Skeletal muscle cell (primary cell): ENCODE results near the gene RBMS1.
A peak's percentile ranks its signal among the peaks of the same experiment; 100 is the strongest.

Experiments used
- DNase-seq: peaks from one replicate; pipeline ENCODE4 v3.0.0-alpha.2; 2010; ENCODE audit warnings: low read depth
- H3K4me3 ChIP-seq: 2 replicates; pipeline ENCODE4 v1.5.1; 2011; ENCODE audit warnings: low read depth, mild to moderate bottlenecking, control low read depth, low read length, moderate library complexity

Gene RBMS1

DNA sequence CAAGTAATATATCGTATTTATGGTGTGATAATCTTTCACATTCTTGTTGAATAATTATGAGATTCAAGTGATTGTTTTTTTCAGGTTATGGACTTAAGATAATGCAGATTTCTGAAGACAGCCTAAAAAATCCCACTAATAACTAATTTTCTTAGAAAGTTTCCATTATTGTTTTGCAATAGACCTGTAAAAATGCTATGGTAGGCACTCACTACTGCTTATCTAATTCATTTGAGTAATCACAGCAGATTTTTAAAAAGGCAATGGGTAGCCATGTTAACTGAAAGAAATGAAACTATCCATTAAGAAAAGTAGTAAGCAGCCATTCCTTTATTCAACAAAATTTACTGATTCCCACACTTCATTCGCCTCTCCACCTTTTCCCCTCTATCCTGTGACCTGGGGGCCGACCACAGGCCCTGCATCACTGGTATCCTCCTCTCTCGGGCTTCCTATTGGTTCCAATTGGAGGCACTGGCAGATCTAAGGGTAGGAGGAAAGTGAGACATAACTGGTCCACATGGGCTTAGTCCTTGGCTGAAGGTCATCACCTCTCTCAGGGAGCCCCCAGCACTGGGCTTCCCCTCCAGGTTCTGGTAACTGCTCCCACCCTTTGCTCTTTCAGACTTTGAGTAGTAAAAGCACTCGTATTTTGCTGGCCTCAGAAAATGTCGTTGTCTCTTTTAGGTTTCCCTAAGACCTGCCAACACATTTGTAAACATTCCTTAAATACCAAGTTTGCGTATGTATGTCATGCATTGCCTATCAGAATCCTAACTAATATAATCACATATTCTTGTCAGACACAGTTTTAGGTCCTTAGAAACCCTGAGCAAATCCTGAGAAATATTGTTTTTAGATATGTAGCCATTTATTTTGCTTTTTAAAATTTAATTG lies 18.5 kb downstream of the RBMS1 start:
- no peak overlapping the region for H3K4me3 ChIP-seq
- DNase-seq = no peak

DNA sequence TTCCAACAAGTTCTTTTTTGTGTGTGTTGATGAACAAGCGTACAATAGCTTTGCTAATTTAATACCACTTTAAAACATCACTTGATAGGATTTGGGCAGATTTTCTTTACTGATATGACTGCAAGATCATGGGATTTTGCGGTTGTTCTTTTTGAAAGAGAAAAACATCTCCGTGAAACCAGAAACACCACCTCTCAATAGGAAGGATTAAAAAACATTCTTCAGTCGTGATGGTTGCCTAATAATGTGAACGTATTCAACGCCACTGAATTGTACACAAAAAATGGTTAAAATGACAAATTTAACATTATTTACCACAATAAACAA lies 19.3 kb downstream of the RBMS1 start:
- DNase-seq = no peak
- no peak overlapping the region for H3K4me3 ChIP-seq

DNA sequence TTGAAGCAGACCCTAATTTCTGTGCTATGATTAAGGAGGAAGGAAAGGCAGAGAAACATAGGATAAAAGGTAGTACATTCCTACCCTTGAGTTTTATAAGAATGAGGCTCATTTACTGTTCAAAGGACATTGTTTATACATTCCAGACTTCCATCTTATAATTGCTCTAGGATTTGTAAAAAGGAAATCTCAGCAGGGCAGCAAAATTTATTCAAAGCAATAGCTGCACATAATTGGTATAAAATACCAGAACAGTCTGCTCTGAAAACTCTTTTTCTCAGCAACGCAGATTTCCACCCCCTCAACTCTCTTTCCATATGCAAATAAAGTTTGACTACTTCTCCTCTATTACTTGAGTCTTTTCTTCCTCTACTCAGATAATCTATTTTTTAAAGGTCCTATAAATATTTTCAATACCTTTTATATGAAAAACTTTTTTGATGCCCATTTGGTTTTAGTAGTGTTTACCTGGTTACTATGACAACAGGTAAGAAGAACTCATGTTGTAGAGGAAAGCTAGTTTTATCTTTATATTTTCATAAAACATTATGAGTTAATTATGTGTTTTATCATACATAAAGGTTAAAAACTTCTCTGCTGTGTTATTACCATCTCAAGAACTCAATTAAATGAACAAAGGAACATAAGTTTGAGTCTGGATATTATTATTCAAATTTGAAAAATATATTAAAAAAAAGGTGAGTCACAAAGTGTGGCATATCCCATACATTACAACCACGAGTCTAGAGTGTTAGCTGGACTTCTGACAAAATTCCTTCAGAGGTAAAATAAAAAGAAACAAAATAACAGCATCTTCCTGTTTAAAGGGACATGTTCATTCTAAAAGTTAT lies 19.9 kb downstream of the RBMS1 start:
- no peak overlapping the region for H3K4me3 ChIP-seq
- no peak for DNase-seq

DNA sequence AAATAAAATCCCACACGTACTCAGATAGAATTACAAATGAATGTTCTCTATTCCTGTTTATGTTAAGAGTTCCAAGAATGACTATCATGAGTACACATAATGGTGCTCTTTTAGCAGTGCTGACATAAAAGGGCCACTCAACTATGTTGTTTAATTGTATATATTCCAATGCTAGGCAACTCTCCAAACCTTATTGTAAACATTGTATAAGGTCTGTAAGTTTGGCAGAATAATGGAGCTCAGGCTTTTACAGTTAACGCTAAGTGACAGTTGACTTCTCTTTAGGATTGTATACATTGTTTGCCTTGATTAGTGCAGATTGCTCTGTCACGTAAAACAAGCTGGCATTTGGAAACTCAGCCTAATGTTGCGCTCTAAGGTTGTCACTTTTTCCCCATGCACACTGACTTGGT lies 20.8 kb downstream of the RBMS1 start:
- peak; percentile 56 for DNase-seq

DNA sequence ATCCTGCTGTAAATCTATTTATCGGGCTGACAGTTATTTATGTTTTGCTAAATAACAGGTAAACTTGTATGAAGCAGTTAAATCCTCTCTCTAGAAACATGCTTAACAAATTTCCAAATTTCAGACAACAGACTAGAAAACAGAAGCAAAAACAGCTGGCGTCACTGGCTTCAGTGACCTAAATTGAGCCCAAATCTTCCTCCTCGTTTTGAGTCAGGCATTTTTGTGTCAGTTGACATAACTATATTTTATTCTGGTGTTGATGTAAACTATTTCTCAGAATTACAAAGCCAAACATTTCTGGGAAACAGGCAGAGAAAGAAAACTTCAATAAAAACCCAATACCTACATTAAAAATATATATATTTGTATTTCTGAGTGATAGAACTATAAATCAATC lies 21.7 kb downstream of the RBMS1 start:
- H3K4me3 ChIP-seq = no peak overlapping the region
- DNase-seq = no peak

More for the DNA sequence above, 20.8 kb downstream of the RBMS1 start:
- no peak overlapping the region for H3K4me3 ChIP-seq

DNA sequence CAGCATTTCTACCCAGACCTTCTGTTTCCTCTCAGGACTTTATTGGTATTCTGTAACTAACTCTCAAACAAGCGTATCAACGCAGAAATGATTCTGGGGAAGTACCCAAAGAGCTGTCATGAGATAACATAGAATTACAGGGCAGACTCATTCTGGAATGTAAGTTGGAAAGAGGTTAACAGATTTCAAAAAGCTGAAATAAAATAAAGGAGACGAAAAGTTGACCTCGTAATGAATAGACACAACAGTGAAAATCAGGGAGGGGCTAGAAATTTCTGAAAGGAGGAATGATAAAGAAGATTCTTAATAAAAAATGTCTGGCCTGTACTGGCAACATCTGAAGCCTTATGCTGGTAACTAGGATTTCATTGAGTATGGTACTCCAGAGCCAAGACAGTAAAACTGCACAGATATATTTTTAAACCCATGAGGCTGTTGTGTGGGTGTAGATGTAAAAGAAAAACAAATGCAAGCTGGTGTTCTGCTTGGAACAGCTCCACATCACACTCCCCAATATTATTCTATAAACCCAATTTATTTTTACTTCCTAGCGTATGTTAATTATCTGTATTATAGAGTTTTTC lies 23.9 kb downstream of the RBMS1 start:
- no peak overlapping the region for H3K4me3 ChIP-seq
- no peak for DNase-seq

DNA sequence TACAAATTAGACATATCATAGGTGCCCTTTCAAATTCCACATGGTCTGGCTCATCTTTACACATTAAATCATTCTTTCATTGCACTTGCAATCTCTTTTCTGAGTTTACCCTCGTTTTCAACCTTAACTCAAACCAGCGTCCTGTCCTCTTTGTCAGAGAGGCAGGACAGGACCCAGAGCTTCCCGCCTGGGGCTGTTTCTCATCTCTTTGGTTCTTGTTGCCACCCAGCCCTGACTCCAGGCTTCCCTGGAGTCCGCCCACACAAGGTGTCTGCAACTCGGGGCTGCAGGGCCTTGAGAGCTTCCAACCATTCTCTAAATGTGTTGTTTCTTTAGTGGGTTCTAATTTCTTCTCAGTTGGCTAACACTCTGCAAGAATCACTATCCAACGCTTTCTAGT lies 24.4 kb downstream of the RBMS1 start:
- no peak overlapping the region for H3K4me3 ChIP-seq
- no peak for DNase-seq

DNA sequence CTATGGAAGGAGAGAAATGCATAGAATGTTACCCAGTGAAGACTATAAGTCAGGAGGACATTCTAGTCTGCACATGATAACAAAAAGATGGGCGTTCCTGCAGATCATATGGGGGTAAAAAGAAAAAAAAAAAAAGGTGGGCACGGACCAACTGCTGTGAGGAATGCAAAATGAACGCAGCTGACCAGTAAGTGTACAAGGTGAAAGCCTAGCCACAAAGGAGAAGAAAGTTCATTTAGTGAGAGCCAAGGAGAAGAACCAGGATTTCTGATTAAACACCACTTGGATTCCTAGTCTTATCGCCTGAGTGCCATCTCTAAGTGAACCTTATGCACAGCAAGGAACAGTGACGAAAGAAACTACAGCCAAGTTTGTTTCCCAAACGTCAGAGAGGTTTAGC lies 26.5 kb downstream of the RBMS1 start:
- no peak overlapping the region for H3K4me3 ChIP-seq
- no peak for DNase-seq

DNA sequence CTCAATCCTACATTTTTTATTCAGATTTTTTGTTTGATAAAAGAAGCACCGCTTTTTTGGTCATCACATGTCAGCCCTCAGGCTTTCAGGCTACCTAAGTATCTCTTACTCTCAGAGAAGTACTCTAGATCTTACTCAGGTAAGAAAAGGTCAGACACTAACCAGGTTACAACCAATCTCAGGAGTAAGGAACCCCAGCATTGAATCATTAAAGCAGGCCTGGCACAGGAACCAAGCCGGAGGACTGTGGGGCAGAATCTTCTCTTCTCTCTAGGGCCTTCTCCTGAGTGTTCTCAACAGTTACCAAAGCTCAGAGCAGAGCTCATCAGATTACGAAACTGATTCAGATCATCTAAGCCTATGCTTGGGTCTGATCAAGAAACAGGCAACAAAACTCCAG lies 28.2 kb downstream of the RBMS1 start:
- DNase-seq = peak; percentile 13
- no peak overlapping the region for H3K4me3 ChIP-seq

DNA sequence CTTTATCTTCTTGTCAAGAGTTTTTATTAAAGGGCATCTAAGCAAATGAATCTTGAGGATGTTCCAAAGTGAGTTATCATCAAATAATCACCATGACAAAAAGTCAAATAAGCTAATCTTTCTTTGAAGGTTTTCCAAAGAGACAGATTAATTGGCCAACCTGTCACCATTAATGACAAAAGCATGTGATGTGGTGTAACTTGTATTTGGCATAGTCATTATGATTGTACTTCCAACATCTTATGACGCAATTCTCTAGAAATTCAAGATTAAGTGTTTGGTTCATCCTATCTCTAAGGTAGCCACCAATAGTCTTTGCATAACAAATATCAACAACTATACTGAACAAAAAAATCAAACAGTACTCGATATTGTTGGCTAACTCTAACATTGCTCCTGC lies 28.6 kb downstream of the RBMS1 start:
- no peak overlapping the region for H3K4me3 ChIP-seq
- DNase-seq = no peak

DNA sequence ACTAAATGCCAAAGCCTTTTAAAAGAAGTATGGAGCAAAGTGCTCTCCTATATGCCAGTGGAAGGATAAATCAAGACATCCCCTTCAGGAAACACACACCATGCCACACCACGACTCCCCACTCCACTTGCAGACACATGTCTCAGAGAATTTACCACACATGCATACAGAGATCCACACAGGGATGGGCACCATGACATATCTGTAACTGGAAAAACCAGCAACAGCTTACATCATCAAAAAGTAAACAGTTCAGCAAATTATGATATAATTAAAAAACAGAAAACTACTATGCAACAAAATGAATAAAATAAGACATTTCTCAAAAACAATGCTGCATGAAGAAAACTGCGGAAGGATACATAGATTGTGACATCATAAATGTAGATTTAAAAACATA lies 29.6 kb downstream of the RBMS1 start:
- H3K4me3 ChIP-seq = no peak overlapping the region
- no peak for DNase-seq

DNA sequence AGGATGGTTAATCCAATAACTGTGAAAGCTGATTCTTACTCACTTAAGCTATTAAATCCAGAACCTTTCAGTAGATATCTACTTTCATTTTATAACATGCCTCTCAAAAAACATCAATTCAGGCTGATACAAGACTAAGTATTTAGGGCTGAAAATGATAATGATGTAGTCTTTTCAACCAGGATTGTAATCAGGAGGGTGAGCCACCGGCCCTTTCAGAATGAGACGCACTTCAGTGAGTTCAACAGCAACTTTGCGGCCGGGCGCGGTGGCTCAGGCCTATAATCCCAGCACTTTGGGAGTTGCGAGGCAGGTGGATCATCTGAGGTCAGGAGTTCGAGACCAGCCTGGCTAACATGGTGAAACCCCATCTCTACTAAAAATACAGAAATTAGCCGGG lies 30.4 kb downstream of the RBMS1 start:
- no peak overlapping the region for H3K4me3 ChIP-seq
- no peak for DNase-seq

DNA sequence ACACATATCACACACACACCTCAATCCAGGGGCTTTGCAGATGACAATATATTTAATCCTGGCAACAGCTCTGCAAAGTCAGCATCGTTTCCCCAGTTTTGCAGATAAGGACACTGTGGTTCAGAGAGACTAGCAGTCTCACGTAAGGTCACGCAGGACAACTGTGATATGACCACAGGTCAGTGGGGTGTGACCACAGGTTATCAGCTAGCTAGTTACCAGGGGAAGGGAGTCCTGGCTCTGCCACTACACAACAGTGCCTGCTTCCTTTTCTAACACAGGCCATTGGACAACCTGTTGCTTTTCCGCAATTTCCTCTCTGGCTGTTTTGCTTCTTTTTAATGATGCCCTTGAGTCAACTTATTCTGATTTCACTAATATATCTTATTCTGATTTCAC lies 33.3 kb downstream of the RBMS1 start:
- no peak for DNase-seq
- no peak overlapping the region for H3K4me3 ChIP-seq

DNA sequence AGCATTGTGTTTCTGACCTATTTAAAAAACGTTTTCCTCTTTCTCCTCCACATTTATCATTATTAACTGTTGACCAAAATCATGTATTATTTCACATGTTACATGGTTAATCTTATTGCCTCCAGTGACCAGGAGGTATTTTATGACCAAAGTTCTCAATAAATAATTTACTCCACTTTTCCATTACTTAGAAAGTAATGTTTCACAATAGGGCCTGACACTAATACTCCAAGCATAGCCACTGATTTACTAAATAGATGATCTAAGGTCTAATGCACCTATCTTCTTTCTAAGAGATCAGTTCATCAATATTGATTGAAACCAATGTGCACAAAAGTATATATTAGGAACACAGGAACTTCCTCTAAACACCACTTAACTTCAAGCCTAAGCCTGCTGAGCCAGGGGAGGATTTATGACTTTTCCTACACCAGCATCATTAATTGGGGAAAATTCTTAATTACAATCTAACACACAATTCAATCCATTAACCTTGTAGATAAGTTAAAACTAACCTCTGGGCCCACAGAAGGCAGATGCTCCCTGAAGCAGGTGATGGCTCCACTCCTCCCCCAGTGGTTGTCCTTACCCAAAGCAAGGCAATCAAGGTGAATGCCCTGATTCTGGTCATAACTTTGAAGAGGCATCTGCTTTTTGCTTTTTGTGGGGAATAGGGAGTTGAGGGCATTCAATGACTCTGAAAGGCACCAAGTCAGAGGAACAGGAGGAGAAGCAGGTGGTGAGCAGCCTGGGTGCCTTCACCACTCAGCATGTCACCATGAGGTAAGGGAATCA lies 33.9 kb downstream of the RBMS1 start:
- H3K4me3 ChIP-seq = no peak overlapping the region
- no peak for DNase-seq

DNA sequence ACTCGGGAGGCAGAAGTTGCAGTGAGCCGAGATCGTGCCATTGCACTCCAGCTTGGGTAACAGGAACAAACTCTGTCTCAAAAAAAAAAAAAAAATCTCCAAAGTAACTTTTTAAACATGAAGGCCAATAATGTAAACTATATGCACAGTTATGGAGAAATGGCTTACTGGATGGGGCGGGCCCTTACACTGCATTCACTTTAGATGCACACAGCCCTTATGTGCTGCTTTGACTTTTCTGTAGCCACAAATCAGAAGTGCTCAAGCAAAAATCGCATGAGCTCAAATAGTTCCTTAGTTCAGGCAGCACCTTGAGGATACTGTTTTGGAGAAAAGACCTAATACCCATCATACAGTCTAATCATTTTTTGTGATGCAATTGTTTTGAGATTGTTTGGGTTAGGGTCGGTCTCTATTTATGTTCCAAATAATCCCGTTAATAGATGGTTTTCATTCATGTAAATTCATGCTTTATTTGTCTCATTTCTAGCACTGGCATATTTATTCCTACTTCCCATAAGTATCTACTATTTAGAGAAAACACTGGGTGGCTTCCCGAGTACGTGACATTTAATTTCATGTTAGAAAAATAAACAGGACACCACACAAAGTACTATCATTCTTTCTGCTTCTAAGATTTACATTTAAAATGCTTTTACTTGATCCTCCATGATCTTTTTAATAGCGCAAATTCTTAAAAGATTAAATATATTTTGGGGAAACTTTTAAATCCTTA lies 34.7 kb downstream of the RBMS1 start:
- DNase-seq = no peak

DNA sequence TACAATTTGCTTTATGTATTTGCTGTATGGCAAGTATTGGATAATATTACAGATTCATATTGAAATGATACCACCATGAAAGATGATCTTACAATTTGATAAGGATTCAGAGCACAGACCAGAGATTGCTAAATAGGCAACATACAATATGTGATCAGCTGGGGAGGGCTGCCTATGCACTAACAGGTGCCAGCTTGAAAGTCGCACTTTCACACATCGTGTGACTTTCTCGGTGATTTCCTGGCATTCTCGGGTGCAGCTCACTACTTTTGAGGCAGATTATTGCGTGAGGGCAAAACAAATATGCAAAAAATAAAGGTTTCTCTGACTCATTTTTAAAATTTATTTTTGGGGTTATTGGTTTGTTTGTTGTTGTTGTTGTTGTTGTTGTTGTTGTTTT lies 36.0 kb downstream of the RBMS1 start:
- DNase-seq = no peak
- H3K4me3 ChIP-seq = no peak overlapping the region

More for the DNA sequence above, 34.7 kb downstream of the RBMS1 start:
- no peak overlapping the region for H3K4me3 ChIP-seq

DNA sequence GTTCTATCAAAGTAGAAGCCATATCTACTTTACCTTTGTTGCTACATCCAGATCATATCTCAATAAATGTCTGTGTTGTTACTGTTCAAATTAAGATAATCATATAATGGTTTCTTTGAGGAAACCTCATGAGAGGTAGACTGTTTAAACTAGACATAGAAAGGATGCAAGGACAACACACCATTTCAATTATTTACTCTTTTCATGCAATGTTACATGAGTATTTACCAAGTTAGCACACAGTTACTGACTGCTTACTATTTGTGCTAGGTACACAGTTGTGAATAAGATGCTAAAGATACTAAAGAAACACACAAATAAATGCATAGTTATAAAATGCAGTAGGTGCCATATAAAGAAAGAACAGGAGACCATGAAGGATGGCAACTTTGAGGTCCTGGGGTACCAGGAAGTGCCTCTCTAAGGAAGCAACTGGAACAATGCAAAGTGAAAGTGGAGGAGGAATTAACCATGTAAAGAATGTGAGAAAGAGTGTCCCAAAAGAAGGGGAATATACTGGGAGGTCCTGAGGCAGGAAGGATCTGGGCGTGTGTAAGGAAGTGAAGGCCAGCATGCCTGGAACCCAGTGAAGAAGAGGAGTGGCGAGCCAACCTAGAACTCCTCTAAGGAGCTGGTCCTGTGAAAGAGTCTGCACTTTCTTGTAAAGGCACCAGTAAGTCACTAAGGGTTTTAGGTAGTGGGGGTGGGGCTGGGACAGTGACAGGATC lies 39.4 kb downstream of the RBMS1 start:
- no peak overlapping the region for H3K4me3 ChIP-seq
- no peak for DNase-seq

DNA sequence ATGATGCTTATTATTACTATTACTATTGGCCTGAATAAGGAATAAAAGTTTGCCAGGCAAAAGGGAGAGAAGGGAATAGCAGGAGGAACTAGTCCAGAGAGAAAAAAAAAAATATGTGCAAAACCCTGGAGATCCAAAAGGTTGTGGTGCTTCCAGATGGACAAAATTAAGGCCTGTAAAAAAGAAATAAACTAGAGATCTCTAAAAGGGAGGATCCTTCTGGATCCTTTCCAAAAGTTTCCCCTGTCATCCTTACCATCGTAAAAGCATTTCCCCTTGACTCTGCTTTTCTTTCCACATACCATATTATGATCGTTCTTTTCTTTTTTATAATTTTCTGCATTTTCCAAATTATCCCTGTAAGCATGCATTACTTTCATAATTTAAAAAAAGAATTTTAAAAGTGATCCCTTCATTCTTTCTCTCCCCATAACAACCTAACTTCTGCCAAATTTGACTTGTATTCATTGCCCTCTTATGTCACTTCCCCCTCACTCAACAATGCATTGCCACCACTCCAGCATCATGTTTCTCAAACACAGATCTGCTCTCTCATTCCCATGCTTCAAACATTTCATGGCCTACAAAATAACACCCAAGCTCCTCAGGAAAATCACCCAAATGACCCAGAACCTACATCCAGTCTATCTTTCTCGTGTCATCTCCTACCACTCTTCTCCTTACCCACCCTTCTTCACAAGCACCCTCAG lies 40.3 kb downstream of the RBMS1 start:
- DNase-seq = no peak
- H3K4me3 ChIP-seq = no peak overlapping the region
